ENCODE measurements around the gene SPIN1.
"Not testable (repeated sequence)": the region's sequence is repeated elsewhere in the genome, so short reads cannot be mapped to it uniquely, and the experiment has no call there.

The SPIN1 gene

GRCh38 chr9:88388203-88388885 is at the start of gene SPIN1:
SPIN1 (plus strand) TSS chr9:88388444; CDS start chr9:88426540, 38,096 bp downstream.
- peak; percentile 44 for DNase-seq (ENCODE audit: low read depth)

- peak; percentile 10 for DNase-seq (ENCODE audit: low read depth)
These were observed 48.9 kb upstream of the SPIN1 start for GRCh38 chr9:88339317-88339716.

GRCh38 chr9:88342246-88342645 is 46.0 kb upstream of the SPIN1 start:
- peak; percentile 49 for DNase-seq (ENCODE audit: low read depth)

GRCh38 chr9:88344013-88344412 is 44.2 kb upstream of the SPIN1 start:
- no peak for DNase-seq (ENCODE audit: low read depth)

DNA sequence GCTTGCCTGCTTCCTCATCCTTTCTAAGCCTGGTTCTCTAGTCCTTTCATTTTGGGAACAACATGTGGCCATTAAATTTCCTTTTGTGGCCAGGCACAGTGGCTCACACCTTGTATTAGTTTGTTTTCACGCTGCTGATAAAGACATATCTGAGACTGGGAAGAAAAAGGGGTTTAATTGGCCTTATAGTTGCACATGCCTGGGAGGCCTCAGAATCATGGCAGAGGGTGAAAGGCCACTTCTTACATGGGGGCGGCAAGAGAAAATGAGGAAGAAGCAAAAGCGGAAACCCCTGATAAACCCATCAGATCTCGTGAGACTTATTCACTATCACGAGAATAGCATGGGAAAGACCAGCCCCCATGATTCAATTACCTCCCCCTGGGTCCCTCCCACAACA is 37.9 kb upstream of the SPIN1 start:
- DNase-seq (ENCODE audit: low read depth): not testable (repeated sequence)

GRCh38 chr9:88355166-88355565 is 33.1 kb upstream of the SPIN1 start:
- peak; percentile 20 for DNase-seq (ENCODE audit: low read depth)

- DNase-seq (ENCODE audit: low read depth): not testable (repeated sequence)
These were observed 31.0 kb upstream of the SPIN1 start for GRCh38 chr9:88357250-88357649.

GRCh38 chr9:88358723-88359122 is 29.5 kb upstream of the SPIN1 start:
- DNase-seq (ENCODE audit: low read depth): no peak

GRCh38 chr9:88359974-88360373 is 28.3 kb upstream of the SPIN1 start:
- no peak for DNase-seq (ENCODE audit: low read depth)

DNA sequence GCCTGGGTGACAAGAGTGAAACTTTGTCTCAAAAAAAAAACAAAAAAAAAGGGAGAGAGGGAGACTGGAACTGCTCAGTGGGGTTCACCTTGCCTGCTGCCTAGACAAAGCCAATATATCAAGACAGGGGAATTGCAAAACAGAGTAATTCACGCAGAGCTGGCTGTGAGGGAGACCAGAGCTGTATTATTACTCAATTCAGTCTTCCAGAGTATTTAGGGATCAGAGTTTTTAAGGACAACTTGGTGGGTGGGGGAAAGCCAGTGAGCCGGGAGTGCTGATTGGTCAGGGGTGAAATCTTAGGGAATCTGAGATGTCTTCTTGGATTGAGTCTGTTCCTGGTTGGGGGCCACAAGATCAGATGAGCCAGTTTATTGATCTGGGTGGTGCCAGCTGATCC is 25.6 kb upstream of the SPIN1 start:
- peak; percentile 77 for DNase-seq (ENCODE audit: low read depth)

DNA sequence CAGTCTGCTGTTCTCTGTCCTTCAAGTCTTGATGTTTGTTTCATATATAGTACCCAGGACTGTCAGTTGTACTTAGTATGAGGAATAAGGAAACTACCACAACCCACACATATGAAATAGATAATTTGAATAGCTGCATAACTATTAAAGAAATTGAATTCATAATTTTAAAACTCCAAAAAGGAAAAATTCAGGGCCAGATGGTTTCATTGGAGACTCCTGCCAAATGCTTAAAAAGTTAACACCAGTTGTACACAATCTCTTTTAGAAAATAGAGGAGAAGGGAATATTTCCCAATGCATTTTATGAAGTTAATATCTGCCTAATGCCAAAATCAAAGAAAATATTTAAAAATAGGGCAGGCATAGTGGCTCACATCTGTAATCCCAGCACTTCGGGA is 24.6 kb upstream of the SPIN1 start:
- DNase-seq (ENCODE audit: low read depth): no peak

DNA sequence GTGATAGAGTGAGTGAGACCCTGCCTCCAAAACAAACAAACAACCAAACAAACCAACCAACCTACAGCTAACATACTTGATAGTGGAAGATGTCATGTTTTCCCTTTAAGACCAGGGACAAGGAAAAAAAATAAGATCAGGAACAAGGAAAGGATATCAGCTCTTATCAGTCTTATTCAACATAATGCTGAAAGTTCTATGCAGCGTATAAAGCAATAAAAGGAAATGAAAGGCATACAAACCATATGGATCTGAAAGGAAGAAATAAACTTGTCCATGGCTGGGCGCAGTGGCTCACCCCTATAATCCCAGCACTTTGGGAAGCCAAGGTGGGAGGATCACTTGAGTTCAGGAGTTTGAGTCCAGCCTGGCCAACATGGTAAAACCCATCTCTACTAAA is 23.5 kb upstream of the SPIN1 start:
- no peak for DNase-seq (ENCODE audit: low read depth)

DNA sequence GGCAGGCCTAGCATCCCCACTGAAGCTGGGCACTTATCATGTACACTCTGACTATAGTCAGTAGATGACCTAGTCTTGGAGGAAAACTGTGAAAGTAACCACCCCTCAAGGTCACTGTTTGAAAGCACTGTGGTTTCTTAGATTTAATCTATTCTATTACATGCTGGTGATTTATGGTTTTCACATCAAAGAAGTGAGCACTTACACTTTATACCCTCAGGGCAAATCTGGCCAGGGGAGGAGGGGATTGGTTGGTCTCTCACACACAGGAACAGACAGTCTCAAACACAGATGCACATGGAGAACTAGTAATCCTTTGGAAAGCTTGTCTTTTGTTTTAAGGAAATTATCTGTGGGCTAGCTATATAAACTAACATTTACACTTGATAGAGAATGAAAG is 17.9 kb upstream of the SPIN1 start:
- peak; percentile 37 for DNase-seq (ENCODE audit: low read depth)

GRCh38 chr9:88372103-88372654 is 16.1 kb upstream of the SPIN1 start:
- peak; percentile 15 for DNase-seq (ENCODE audit: low read depth)

DNA sequence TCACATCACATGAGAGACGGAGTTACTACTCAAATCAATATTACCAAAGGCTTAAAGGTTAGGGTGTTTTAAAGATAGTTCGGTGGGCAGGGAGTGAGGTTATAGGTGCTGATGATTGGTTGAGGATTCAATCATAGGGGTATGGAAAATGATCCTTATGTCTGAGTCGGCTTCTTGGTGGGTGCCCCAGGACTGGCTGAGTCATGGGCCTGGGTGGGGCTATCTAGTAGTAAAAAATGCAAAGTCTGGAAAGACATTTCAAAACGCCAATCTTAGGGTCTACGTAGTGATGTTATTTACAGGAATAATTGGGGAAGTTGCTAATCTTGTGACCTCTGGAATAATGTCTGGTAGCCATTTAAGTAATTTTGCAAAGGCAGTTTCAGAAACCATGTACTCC is 15.2 kb upstream of the SPIN1 start:
- no peak for DNase-seq (ENCODE audit: low read depth)

DNA sequence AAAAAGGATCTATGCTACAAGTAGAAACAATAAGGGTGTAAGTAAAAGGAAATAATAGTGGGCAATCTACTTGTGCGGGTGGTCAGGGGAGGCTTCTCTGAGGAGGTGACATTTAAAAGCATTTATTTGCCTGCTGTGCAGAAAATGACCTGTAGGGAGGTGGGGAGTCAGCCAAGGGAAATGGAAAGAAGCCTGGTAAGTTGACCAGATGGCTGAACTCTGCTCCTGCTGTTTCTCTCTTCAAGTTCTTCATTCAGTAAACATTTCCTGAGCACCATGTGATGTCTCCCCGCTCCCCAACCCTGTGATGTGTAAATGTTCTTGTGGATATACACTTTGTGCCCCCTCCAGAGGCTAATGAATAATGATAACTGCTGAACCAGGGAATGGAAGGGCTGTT is 9.9 kb upstream of the SPIN1 start:
- peak; percentile 26 for DNase-seq (ENCODE audit: low read depth)

- no peak for DNase-seq (ENCODE audit: low read depth)
These were observed 8.9 kb upstream of the SPIN1 start for GRCh38 chr9:88379352-88379751.

GRCh38 chr9:88380118-88380517 is 8.1 kb upstream of the SPIN1 start:
- DNase-seq (ENCODE audit: low read depth): no peak

GRCh38 chr9:88381322-88381721 is 6.9 kb upstream of the SPIN1 start:
- DNase-seq (ENCODE audit: low read depth): not testable (repeated sequence)

GRCh38 chr9:88383176-88383575 is 5.1 kb upstream of the SPIN1 start:
- DNase-seq (ENCODE audit: low read depth): no peak

DNA sequence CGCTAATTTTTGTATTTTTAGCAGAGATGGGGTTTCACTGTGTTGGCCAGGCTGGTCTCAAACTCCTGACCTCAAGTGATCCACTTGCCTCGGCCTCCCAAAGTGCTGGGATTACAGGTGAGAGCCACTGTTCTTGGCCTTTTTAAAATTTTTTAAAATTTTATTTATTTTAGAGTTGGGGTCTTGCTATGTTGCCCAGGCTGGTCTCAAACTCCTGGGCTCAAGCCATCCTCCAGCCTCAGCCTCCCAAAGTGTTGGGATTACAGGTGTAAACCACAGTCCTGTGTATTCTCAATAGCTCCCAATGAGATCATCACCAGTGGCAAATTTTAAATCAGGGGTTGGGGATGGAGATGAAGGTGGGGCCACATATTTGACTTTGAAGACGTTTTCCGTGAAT is 2.1 kb upstream of the SPIN1 start:
- DNase-seq (ENCODE audit: low read depth): not testable (repeated sequence)

DNA sequence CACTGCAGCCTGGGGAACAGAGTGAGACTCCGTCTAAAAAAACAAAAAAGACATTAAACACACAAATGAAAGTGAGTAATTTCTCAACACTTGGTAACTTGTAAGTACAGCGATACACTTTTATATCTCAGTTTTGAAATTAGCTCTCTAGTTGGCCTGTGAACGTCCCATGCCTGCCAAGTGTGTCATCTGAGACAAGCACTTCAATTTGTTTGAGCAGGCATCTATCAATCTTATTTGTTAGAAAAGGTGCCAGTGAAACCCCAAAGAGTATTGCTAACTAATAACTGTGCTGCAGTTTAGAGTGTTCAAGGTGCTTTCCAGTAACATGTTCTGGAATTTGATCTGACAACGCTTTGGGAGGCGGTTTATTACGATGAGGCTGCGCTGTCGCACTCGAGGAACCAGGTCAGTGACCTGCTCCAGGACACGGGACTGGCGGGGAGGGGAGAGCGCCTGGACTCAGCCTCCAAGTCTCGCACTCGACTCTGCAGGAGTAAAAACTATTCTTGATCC is 1.1 kb upstream of the SPIN1 start:
- no peak for DNase-seq (ENCODE audit: low read depth)

GRCh38 chr9:88387552-88388202 is 567 bp upstream of the SPIN1 start:
- peak; percentile 67 for DNase-seq (ENCODE audit: low read depth)

Measured in amniotic epithelial cell (primary cell).